ENCODE results near the gene UPF2. TPM values are rescaled to one million over a fixed set of nuclear protein-coding genes. Genes with fewer than 3 reads are reported as not detected.

Gene UPF2
- total and polyA plus RNA-seq, 4 donors: 7.4 to 36.4 (median 13.3) TPM

- Histone ChIP-seq H3K27me3 (ENCODE audit: control insufficient read depth in 3 of 3, insufficient read depth in 3 of 3, low read length in 2 of 3) (no peaks in the 10 kb centered on the region), H3K4me1 (ENCODE audit: control insufficient read depth in 5 of 5, insufficient read depth in 5 of 5, low read length in 5 of 5) (peaks cover 0 to 1% (median 0%) of the 10 kb centered on the region in 5 donors), H3K9ac (ENCODE audit: insufficient read depth in 1 of 2, low read length in 2 of 2) (no peak overlapping the region), H3K36me3 (ENCODE audit: control insufficient read depth in 4 of 4, insufficient read depth in 4 of 4, low read length in 4 of 4) (peaks cover 12 to 30% (median 14%) of the 10 kb centered on the region in 4 donors), H3K27ac (ENCODE audit: low read depth in 1 of 2, low read length in 1 of 2) (no peak overlapping the region), H3K9me3 (ENCODE audit: control insufficient read depth in 4 of 4, insufficient read depth in 3 of 4, low read length in 3 of 4) (no peaks in the 10 kb centered on the region), H3K4me3 (no peak overlapping the region)
- 84% methylated on average over 8 of the region's 8 CpGs for WGBS, 2 donors
- no peak for DNase-seq
- no peak for ATAC-seq (ENCODE audit: insufficient read depth, low FRiP score)
- no peak for TF ChIP-seq CTCF (IDR thresholded peaks at IDR 0.05; ENCODE audit: control extremely low read depth, extremely low read depth)
Observed at GRCh38 chr10:11936389-11937152, 106.0 kb downstream of the UPF2 start.

- H3K4me1 ChIP-seq (ENCODE audit: control insufficient read depth in 5 of 5, insufficient read depth in 5 of 5, low read length in 5 of 5): peaks cover 0 to 1% (median 0%) of the 10 kb centered on the region in 5 donors
- H3K27ac ChIP-seq (ENCODE audit: low read depth in 1 of 2, low read length in 1 of 2): no peak overlapping the region
- DNase-seq (no peak), ATAC-seq (ENCODE audit: insufficient read depth, low FRiP score) (no peak)
- H3K9ac ChIP-seq (ENCODE audit: insufficient read depth in 1 of 2, low read length in 2 of 2): no peak overlapping the region
- peaks cover 11 to 31% (median 28%) of the 10 kb centered on the region in 4 donors for H3K36me3 ChIP-seq (ENCODE audit: control insufficient read depth in 4 of 4, insufficient read depth in 4 of 4, low read length in 4 of 4)
- TF ChIP-seq CTCF (IDR thresholded peaks at IDR 0.05; ENCODE audit: control extremely low read depth, extremely low read depth): no peak
- H3K9me3 ChIP-seq (ENCODE audit: control insufficient read depth in 4 of 4, insufficient read depth in 3 of 4, low read length in 3 of 4): no peaks in the 10 kb centered on the region
- 82 to 93% methylated on average over 7 of the region's 7 CpGs for WGBS, 2 donors
- H3K27me3 ChIP-seq (ENCODE audit: control insufficient read depth in 3 of 3, insufficient read depth in 3 of 3, low read length in 2 of 3): no peaks in the 10 kb centered on the region
- no peak overlapping the region for H3K4me3 ChIP-seq
Observed at GRCh38 chr10:11934262-11934661, 108.3 kb downstream of the UPF2 start.

- H3K4me3 ChIP-seq: no peak overlapping the region
- no peak for TF ChIP-seq CTCF (IDR thresholded peaks at IDR 0.05; ENCODE audit: control extremely low read depth, extremely low read depth)
- H3K36me3 ChIP-seq (ENCODE audit: control insufficient read depth in 4 of 4, insufficient read depth in 4 of 4, low read length in 4 of 4): peaks cover 11 to 32% (median 29%) of the 10 kb centered on the region in 4 donors
- no peak overlapping the region for H3K9ac ChIP-seq (ENCODE audit: insufficient read depth in 1 of 2, low read length in 2 of 2)
- no peak for DNase-seq
- no peaks in the 10 kb centered on the region for H3K27me3 ChIP-seq (ENCODE audit: control insufficient read depth in 3 of 3, insufficient read depth in 3 of 3, low read length in 2 of 3)
- H3K27ac ChIP-seq (ENCODE audit: low read depth in 1 of 2, low read length in 1 of 2): no peak overlapping the region
- no peaks in the 10 kb centered on the region for H3K9me3 ChIP-seq (ENCODE audit: control insufficient read depth in 4 of 4, insufficient read depth in 3 of 4, low read length in 3 of 4)
- ATAC-seq (ENCODE audit: insufficient read depth, low FRiP score): no peak
- H3K4me1 ChIP-seq (ENCODE audit: control insufficient read depth in 5 of 5, insufficient read depth in 5 of 5, low read length in 5 of 5): peaks cover 0 to 1% (median 0%) of the 10 kb centered on the region in 5 donors
- WGBS, 2 donors: 79 to 91% methylated on average over 3 of the region's 3 CpGs
Observed at GRCh38 chr10:11933577-11934223, 108.9 kb downstream of the UPF2 start.

Data from lung (tissue), 12 donors.